Fibroblast of mammary gland (primary cell): ENCODE data around the gene BRD9.
"Not testable (repeated sequence)": the region's sequence is repeated elsewhere in the genome, so short reads cannot be mapped to it uniquely, and the experiment has no call there.

Experiments used
- DNase-seq: peaks from one replicate; pipeline ENCODE4 v3.0.0-alpha.2; 2010; ENCODE audit warnings: low read depth
- H3K4me3 ChIP-seq: 2 replicates; pipeline ENCODE4 v1.5.1; 2011; ENCODE audit warnings: low read depth, mild to moderate bottlenecking, low read length, moderate library complexity; ENCODE audit not compliant: control insufficient read depth
- TF ChIP-seq, protein P1 (sequence below): conservative IDR thresholded peaks from 2 replicates; pipeline ENCODE4 v1.5.1; 2011; ENCODE audit warnings: low read depth, low read length, inconsistent platforms; ENCODE audit not compliant: control insufficient read depth, insufficient read depth

The BRD9 gene

DNA sequence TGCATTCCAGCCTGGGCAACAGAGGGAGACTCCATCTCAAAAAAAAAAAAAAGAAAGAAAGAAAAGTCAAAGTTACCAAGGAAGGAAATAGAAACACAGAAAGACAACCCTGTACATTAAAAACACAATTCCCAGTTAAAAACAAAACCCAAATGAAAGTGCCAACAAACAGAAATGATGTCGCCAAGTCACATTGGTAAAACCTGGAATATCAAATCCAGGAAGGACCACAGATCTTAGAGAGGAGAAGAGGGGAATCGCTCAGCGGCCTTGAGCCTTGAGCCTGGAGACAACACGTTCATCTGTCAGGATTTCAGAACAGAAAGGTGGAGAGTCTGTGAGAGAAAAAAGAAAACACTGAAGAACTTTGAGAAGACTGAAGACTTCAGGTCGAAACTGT lies 40.6 kb downstream of the BRD9 start:
- H3K4me3 ChIP-seq, result no peak overlapping the region
- no peak for DNase-seq
- TF ChIP-seq, protein P1, sequence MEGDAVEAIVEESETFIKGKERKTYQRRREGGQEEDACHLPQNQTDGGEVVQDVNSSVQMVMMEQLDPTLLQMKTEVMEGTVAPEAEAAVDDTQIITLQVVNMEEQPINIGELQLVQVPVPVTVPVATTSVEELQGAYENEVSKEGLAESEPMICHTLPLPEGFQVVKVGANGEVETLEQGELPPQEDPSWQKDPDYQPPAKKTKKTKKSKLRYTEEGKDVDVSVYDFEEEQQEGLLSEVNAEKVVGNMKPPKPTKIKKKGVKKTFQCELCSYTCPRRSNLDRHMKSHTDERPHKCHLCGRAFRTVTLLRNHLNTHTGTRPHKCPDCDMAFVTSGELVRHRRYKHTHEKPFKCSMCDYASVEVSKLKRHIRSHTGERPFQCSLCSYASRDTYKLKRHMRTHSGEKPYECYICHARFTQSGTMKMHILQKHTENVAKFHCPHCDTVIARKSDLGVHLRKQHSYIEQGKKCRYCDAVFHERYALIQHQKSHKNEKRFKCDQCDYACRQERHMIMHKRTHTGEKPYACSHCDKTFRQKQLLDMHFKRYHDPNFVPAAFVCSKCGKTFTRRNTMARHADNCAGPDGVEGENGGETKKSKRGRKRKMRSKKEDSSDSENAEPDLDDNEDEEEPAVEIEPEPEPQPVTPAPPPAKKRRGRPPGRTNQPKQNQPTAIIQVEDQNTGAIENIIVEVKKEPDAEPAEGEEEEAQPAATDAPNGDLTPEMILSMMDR, result no peak

DNA sequence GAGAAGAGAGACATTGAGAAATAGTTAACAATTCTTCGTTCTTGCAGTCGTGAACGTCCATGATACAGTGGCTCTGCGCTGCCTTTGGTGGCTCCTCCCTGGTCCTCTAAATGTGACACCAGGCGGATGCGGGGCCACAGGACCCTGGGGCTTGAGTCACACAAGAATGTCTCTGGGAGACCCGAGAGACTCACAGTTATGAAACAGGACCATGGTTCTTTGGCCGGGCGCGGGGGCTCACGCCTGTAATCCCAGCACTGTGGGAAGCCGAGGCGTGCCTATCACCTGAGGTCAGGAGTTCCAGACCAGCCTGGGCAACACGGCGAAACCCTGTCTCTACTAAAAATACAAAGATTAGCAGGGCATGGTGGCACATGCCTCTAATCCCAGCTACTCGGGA lies 41.0 kb downstream of the BRD9 start:
- H3K4me3 ChIP-seq, result no peak overlapping the region
- TF ChIP-seq, protein P1, result no peak
- no peak for DNase-seq

- no peak overlapping the region for H3K4me3 ChIP-seq
- no peak for DNase-seq
- TF ChIP-seq, protein P1, result no peak
These were observed 41.5 kb downstream of the BRD9 start for GRCh38 chr5:851076-851475.

DNA sequence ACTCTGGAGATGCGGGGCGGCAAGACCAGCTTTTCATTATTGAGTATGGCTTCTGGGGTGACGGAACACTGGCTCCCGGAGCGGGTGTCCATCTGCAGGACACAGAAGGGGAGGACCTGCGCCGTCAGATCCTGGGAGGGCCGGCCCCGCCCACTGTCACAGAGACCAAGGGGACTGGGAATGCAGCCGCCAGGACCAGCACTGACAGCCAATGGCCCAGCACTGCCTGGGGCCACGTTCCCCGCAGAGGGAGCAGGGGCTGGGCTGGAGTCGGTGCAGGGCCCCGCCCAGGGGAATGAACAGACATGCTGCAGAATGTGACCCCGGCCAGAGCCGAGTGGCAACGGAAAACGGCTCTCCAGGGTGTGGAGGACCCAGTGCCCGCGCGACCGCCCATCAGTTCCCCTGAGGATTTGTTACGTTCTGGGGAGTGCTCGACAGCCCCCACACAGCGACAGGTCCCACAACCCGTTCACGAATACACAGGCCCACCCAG lies 42.0 kb downstream of the BRD9 start, which contains the start of gene ZDHHC11:
Gene ZDHHC11 (minus strand): TSS at position 476 of the 496 bp plus-strand sequence. CDS start 384 bp downstream, at position 92.
- TF ChIP-seq, protein P1, result no peak
- DNase-seq, result no peak

GRCh38 chr5:849651-850301 lies 42.8 kb downstream of the BRD9 start:
- no peak for DNase-seq
- no peak overlapping the region for H3K4me3 ChIP-seq
- TF ChIP-seq, protein P1, result no peak

More for the DNA sequence above, 42.0 kb downstream of the BRD9 start, which contains the start of gene ZDHHC11:
- no peak within 1 kb of the TSS for H3K4me3 ChIP-seq

DNA sequence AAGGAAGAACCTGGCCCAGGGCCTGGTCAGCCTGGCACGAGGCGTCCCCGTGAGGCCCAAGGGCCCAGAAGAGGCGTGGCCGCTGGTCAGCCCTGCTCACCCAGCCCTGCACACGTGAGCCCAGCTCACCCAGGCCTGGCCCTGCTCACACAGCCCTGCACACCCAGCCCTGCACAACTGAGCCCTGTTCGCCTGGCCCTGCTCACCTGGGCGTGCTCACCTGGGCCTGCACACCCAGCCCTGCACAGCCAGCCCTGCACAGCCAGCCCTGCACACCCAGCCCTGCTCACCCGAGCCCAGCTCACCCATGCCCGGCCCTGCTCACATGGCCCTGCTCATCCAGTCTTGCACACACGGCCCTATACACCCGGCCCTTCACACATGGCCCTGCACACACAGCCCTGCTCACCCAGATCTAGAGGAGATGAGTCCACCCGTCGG lies 43.9 kb downstream of the BRD9 start:
- no peak for DNase-seq
- TF ChIP-seq, protein P1, result no peak

DNA sequence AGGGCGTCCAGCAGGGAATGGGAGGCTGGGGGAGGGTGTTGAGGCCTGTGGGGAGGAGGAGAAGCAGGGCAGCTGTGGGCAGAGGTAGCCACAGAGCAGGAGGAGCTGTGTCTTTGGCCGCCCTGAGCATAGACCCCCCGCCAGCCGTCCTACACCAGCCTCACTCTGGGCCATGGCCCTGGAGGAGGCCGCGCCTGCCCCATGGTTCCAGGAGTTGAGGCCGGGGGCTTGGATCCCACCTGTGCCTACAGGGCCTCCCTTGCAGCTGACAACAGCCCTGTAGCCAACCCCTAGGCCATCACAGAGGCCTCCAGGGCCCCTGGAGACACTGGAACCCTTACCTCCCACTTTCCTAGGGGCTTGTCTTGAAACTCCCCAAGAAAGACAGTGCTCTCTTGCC lies 44.9 kb downstream of the BRD9 start:
- not testable (repeated sequence) for DNase-seq, H3K4me3 ChIP-seq

More for the DNA sequence above, 43.9 kb downstream of the BRD9 start:
- no peak overlapping the region for H3K4me3 ChIP-seq

- H3K4me3 ChIP-seq, DNase-seq: not testable (repeated sequence)
These were observed 45.4 kb downstream of the BRD9 start for GRCh38 chr5:847212-847611.

DNA sequence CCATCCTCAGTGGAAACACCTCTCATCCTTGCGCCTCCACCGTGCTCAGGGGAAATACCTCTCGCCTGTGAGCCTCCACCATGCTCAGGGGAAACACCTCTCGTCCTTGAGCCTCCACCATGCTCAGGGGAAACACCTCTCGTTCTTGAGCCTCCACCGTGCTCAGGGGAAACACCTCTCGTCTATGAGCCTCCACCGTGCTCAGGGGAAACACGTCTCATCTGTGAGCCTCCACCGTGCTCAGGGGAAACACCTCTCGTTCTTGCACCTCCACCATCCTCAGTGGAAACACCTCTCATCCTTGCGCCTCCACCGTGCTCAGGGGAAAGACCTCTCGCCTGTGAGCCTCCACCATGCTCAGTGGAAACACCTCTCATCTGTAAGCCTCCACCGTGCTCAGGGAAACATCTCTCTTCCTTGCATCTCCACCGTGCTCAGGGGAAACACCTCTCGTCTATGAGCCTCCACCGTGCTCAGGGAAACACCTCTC lies 46.0 kb downstream of the BRD9 start:
- not testable (repeated sequence) for DNase-seq, H3K4me3 ChIP-seq

GRCh38 chr5:845676-846601 lies 46.7 kb downstream of the BRD9 start:
- H3K4me3 ChIP-seq, DNase-seq: not testable (repeated sequence)
